GM23338 (cell line): ENCODE measurements around the gene CCDC27. TPM values are rescaled to one million over a fixed set of nuclear protein-coding genes. Genes with fewer than 3 reads are reported as not detected.

ENCODE experiments used
- ATAC-seq: fragments of 200-7000 bp; cut with Tn5 transposase; 3 replicates; pipeline ENCODE4 v1.9.1; 2020
- DNase-seq: peaks from one replicate; pipeline ENCODE4 v3.0.0-alpha.2; 2015; ENCODE audit warnings: low spot score
- H2AFZ ChIP-seq: fragments of 200-600 bp; sonication (generic); 2 replicates; pipeline ENCODE4 v1.8.0; 2016; ENCODE audit warnings: antibody characterized with exemption, mild to moderate bottlenecking, moderate library complexity
- H3F3A ChIP-seq: fragments of 200-600 bp; sonication (generic); replicated peaks from 2 replicates; pipeline ENCODE4 v1.8.0; 2017; ENCODE audit warnings: antibody characterized with exemption, mixed run types, low read depth
- H3K27ac ChIP-seq: fragments of 200-600 bp; sonication (generic); 2 replicates; pipeline ENCODE4 v1.6.1; 2016; ENCODE audit warnings: low read depth
- H3K27me3 ChIP-seq: fragments of 200-600 bp; sonication (generic); 2 replicates; pipeline ENCODE4 v1.8.0; 2016; ENCODE audit warnings: mild to moderate bottlenecking, mixed run types, moderate library complexity; ENCODE audit not compliant: insufficient read depth
- H3K36me3 ChIP-seq: fragments of 200-600 bp; sonication (generic); 2 replicates; pipeline ENCODE4 v1.8.0; 2016; ENCODE audit warnings: mild to moderate bottlenecking; ENCODE audit not compliant: insufficient read depth
- H3K4me1 ChIP-seq: fragments of 200-600 bp; sonication (generic); 2 replicates; pipeline ENCODE4 v1.8.0; 2016; ENCODE audit warnings: mild to moderate bottlenecking, moderate library complexity; ENCODE audit not compliant: insufficient read depth
- H3K4me2 ChIP-seq: fragments of 200-600 bp; sonication (generic); 2 replicates; pipeline ENCODE4 v1.7.1; 2017; ENCODE audit warnings: mixed run types
- H3K4me3 ChIP-seq: fragments of 200-600 bp; sonication (generic); 2 replicates; pipeline ENCODE4 v1.6.1; 2016; ENCODE audit warnings: mixed run types
- H3K79me2 ChIP-seq: fragments of 200-600 bp; sonication (generic); replicated peaks from 2 replicates; pipeline ENCODE4 v1.8.0; 2017; ENCODE audit warnings: mild to moderate bottlenecking; ENCODE audit not compliant: insufficient read depth
- H3K9me2 ChIP-seq: fragments of 200-600 bp; sonication (generic); 2 replicates; pipeline ENCODE4 v1.8.0; 2017; ENCODE audit not compliant: insufficient read depth
- H4K20me1 ChIP-seq: fragments of 200-600 bp; sonication (generic); replicated peaks from 2 replicates; pipeline ENCODE4 v1.8.0; 2017; ENCODE audit warnings: mild to moderate bottlenecking; ENCODE audit not compliant: insufficient read depth
- H3K27ac Mint-ChIP-seq: 2 replicates; pipeline ENCODE4 v1.8.0; 2020; ENCODE audit warnings: inconsistent platforms, mild to moderate bottlenecking, moderate library complexity, mixed read lengths
- H3K27me3 Mint-ChIP-seq: 3 replicates; pipeline ENCODE4 v1.8.0; 2022; ENCODE audit warnings: low read depth, mild to moderate bottlenecking, moderate library complexity, mixed read lengths, inconsistent platforms; ENCODE audit not compliant: insufficient read depth, poor library complexity
- H3K36me3 Mint-ChIP-seq: 3 replicates; pipeline ENCODE4 v1.8.0; 2021; ENCODE audit warnings: low read depth, mild to moderate bottlenecking, inconsistent platforms, moderate library complexity, mixed read lengths
- H3K4me1 Mint-ChIP-seq: 3 replicates; pipeline ENCODE4 v1.8.0; 2020; ENCODE audit warnings: mild to moderate bottlenecking, inconsistent platforms, mixed read lengths
- H3K4me3 Mint-ChIP-seq: 3 replicates; pipeline ENCODE4 v1.8.0; 2021; ENCODE audit warnings: moderate library complexity, mild to moderate bottlenecking, inconsistent platforms, mixed read lengths
- H3K9me3 Mint-ChIP-seq: 3 replicates; pipeline ENCODE4 v1.8.0; 2020; ENCODE audit warnings: moderate library complexity, mild to moderate bottlenecking, inconsistent platforms, mixed read lengths
- CREB1 ChIP-seq: fragments of 250-450 bp; sonication (Bioruptor Pico); IDR thresholded peaks from 2 replicates; pipeline ENCODE4 v1.5.0; 2020; ENCODE audit warnings: low read depth, mild to moderate bottlenecking, moderate library complexity
- ETS1 ChIP-seq: IDR thresholded peaks from 2 replicates; pipeline ENCODE4 v1.6.1; 2016; ENCODE audit warnings: antibody characterized with exemption
- EZH2 ChIP-seq: fragments of 200-600 bp; sonication (generic); IDR thresholded peaks from one replicate; pipeline ENCODE4 v1.8.0; 2017; ENCODE audit warnings: antibody characterized with exemption, mild to moderate bottlenecking, low read depth; ENCODE audit not compliant: unreplicated experiment
- EZH2phosphoT487 ChIP-seq: fragments of 200-600 bp; sonication (generic); IDR thresholded peaks from one replicate; pipeline ENCODE4 v1.8.1; 2018; ENCODE audit warnings: antibody characterized with exemption; ENCODE audit not compliant: unreplicated experiment
- JUNB ChIP-seq: IDR thresholded peaks from one replicate; pipeline ENCODE4 v1.6.1; 2016; ENCODE audit warnings: antibody characterized with exemption; ENCODE audit not compliant: unreplicated experiment
- POLR2AphosphoS5 ChIP-seq: IDR thresholded peaks from 2 replicates; pipeline ENCODE4 v1.6.1; 2016; ENCODE audit warnings: antibody characterized with exemption, low read depth
- STAT1 ChIP-seq: IDR thresholded peaks from one replicate; pipeline ENCODE4 v1.6.1; 2016; ENCODE audit warnings: antibody characterized with exemption; ENCODE audit not compliant: unreplicated experiment
- ZNF114 ChIP-seq: fragments of 250-450 bp; sonication (Bioruptor Pico); IDR thresholded peaks from 2 replicates; pipeline ENCODE4 v1.5.0; 2020; ENCODE audit warnings: mild to moderate bottlenecking, moderate library complexity
- ZNF331 ChIP-seq: fragments of 250-450 bp; sonication (Bioruptor Pico); IDR thresholded peaks from 2 replicates; pipeline ENCODE4 v1.5.0; 2020; ENCODE audit warnings: low read depth, mild to moderate bottlenecking, moderate library complexity
- polyA plus RNA-seq: library from polyadenylated mRNA; unstranded; fragments of >200 nt; fragmentation: Nextera tagmentation; extraction: Ambion mirVana; gene quantifications from 2 replicates; pipeline ENCODE4 v1.2.1, GENCODE V29; 2016
- total RNA-seq: library from RNA; depleted of rRNA; stranded (reverse); fragments of >200 nt; shearing (Covaris generic); gene quantifications from 2 replicates; pipeline ENCODE4 v1.2.3, GENCODE V29; 2014
- TF ChIP-seq, protein P1 (sequence below): fragments of 250-450 bp; sonication (Bioruptor Pico); IDR thresholded peaks from 2 replicates; pipeline ENCODE4 v1.5.0; 2020; ENCODE audit warnings: mild to moderate bottlenecking, moderate library complexity
- TF ChIP-seq, protein P2 (sequence below): IDR thresholded peaks from one replicate; pipeline ENCODE4 v1.6.1; 2018; ENCODE audit warnings: antibody characterized with exemption; ENCODE audit not compliant: unreplicated experiment

Gene CCDC27
- total and polyA plus RNA-seq, 2 experiments from 2014 or later = 0.18 to 0.45 TPM

- TF ChIP-seq STAT1 (no peak), ETS1 (no peak), POLR2AphosphoS5 (no peak)
- TF ChIP-seq, protein P1, sequence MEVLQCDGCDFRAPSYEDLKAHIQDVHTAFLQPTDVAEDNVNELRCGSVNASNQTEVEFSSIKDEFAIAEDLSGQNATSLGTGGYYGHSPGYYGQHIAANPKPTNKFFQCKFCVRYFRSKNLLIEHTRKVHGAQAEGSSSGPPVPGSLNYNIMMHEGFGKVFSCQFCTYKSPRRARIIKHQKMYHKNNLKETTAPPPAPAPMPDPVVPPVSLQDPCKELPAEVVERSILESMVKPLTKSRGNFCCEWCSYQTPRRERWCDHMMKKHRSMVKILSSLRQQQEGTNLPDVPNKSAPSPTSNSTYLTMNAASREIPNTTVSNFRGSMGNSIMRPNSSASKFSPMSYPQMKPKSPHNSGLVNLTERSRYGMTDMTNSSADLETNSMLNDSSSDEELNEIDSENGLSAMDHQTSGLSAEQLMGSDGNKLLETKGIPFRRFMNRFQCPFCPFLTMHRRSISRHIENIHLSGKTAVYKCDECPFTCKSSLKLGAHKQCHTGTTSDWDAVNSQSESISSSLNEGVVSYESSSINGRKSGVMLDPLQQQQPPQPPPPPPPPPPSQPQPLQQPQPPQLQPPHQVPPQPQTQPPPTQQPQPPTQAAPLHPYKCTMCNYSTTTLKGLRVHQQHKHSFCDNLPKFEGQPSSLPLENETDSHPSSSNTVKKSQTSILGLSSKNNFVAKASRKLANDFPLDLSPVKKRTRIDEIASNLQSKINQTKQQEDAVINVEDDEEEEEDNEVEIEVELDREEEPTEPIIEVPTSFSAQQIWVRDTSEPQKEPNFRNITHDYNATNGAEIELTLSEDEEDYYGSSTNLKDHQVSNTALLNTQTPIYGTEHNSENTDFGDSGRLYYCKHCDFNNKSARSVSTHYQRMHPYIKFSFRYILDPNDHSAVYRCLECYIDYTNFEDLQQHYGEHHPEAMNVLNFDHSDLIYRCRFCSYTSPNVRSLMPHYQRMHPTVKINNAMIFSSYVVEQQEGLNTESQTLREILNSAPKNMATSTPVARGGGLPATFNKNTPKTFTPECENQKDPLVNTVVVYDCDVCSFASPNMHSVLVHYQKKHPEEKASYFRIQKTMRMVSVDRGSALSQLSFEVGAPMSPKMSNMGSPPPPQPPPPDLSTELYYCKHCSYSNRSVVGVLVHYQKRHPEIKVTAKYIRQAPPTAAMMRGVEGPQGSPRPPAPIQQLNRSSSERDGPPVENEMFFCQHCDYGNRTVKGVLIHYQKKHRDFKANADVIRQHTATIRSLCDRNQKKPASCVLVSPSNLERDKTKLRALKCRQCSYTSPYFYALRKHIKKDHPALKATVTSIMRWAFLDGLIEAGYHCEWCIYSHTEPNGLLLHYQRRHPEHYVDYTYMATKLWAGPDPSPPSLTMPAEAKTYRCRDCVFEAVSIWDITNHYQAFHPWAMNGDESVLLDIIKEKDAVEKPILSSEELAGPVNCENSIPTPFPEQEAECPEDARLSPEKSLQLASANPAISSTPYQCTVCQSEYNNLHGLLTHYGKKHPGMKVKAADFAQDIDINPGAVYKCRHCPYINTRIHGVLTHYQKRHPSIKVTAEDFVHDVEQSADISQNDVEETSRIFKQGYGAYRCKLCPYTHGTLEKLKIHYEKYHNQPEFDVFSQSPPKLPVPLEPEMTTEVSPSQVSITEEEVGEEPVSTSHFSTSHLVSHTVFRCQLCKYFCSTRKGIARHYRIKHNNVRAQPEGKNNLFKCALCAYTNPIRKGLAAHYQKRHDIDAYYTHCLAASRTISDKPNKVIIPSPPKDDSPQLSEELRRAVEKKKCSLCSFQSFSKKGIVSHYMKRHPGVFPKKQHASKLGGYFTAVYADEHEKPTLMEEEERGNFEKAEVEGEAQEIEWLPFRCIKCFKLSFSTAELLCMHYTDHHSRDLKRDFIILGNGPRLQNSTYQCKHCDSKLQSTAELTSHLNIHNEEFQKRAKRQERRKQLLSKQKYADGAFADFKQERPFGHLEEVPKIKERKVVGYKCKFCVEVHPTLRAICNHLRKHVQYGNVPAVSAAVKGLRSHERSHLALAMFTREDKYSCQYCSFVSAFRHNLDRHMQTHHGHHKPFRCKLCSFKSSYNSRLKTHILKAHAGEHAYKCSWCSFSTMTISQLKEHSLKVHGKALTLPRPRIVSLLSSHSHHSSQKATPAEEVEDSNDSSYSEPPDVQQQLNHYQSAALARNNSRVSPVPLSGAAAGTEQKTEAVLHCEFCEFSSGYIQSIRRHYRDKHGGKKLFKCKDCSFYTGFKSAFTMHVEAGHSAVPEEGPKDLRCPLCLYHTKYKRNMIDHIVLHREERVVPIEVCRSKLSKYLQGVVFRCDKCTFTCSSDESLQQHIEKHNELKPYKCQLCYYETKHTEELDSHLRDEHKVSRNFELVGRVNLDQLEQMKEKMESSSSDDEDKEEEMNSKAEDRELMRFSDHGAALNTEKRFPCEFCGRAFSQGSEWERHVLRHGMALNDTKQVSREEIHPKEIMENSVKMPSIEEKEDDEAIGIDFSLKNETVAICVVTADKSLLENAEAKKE (CRISPR knock-in tag) = no peak
These were observed 21.6 kb upstream of the CCDC27 start (continued) for GRCh38 chr1:3730543-3731247.

GRCh38 chr1:3731583-3732433 lies 20.4 kb upstream of the CCDC27 start:
- Mint-ChIP-seq H3K27me3 (peaks cover 9% of the 10 kb centered on the region), H3K36me3 (peaks cover 10% of the 10 kb centered on the region; the same call in 2 of the 3 replicates), H3K4me1 (peaks cover 12% of the 10 kb centered on the region), H3K27ac (no peak overlapping the region; the same call in 1 of the 2 replicates), H3K4me3 (0 out of 3 replicates have a peak overlapping the region, but pooled peaks have one; percentile 7), H3K9me3 (0 out of 3 replicates have a peak, but pooled peaks cover 2% of the 10 kb centered on the region)
- Histone ChIP-seq H3K4me3 (no peak overlapping the region), H3K36me3 (no peaks in the 10 kb centered on the region; the same call in 1 of the 2 replicates), H3K9me2 (no peaks in the 10 kb centered on the region), H3K4me2 (no peak overlapping the region), H4K20me1 (no peaks in the 10 kb centered on the region; the same call in 1 of the 2 replicates), H3K27ac (no peak overlapping the region), H3K79me2 (no peaks in the 10 kb centered on the region), H2AFZ (no peak overlapping the region), H3F3A (0 out of 2 replicates have a peak, but pooled peaks cover 3% of the 10 kb centered on the region), H3K27me3 (no peaks in the 10 kb centered on the region), H3K4me1 (peaks cover 12% of the 10 kb centered on the region; the same call in 1 of the 2 replicates)
- ATAC-seq (peak; percentile 11), DNase-seq (no peak)
- TF ChIP-seq POLR2AphosphoS5 (no peak; the same call in 1 of the 2 replicates), CREB1 (CRISPR knock-in tag) (no peak), ZNF114 (no peak), JUNB (no peak), ZNF331 (CRISPR knock-in tag) (no peak), EZH2 (no peak), EZH2phosphoT487 (no peak)
- TF ChIP-seq, protein P2, sequence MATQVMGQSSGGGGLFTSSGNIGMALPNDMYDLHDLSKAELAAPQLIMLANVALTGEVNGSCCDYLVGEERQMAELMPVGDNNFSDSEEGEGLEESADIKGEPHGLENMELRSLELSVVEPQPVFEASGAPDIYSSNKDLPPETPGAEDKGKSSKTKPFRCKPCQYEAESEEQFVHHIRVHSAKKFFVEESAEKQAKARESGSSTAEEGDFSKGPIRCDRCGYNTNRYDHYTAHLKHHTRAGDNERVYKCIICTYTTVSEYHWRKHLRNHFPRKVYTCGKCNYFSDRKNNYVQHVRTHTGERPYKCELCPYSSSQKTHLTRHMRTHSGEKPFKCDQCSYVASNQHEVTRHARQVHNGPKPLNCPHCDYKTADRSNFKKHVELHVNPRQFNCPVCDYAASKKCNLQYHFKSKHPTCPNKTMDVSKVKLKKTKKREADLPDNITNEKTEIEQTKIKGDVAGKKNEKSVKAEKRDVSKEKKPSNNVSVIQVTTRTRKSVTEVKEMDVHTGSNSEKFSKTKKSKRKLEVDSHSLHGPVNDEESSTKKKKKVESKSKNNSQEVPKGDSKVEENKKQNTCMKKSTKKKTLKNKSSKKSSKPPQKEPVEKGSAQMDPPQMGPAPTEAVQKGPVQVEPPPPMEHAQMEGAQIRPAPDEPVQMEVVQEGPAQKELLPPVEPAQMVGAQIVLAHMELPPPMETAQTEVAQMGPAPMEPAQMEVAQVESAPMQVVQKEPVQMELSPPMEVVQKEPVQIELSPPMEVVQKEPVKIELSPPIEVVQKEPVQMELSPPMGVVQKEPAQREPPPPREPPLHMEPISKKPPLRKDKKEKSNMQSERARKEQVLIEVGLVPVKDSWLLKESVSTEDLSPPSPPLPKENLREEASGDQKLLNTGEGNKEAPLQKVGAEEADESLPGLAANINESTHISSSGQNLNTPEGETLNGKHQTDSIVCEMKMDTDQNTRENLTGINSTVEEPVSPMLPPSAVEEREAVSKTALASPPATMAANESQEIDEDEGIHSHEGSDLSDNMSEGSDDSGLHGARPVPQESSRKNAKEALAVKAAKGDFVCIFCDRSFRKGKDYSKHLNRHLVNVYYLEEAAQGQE = no peak
